Endothelial cell of umbilical vein (primary cell): Measurements from ENCODE around the gene PIM2. TPM values are rescaled to one million over a fixed set of nuclear protein-coding genes. Genes with fewer than 3 reads are reported as not detected.
"Not testable (repeated sequence)": the region's sequence is repeated elsewhere in the genome, so short reads cannot be mapped to it uniquely, and the experiment has no call there.

Source experiments
- BruUV-seq: library from RNA; stranded (reverse); fragments of 400-500 nt; replicated peaks from 2 replicates; lab custom pipeline; 2021; lab: Mats Ljungman, UMichigan
- CTCF ChIA-PET: fragments of 300-600, 350-600 bp; sonication (Branson Sonifier 250); formaldehyde crosslinking; loops from one replicate; lab custom pipeline; 2021; ENCODE audit warnings: antibody characterized with exemption, inconsistent platforms; lab: Charles Lee
- POLR2A ChIA-PET: fragments of 300-600, 350-600 bp; sonication (Branson Sonifier 250); formaldehyde crosslinking; loops from one replicate; lab custom pipeline; 2021; ENCODE audit warnings: antibody characterized with exemption, inconsistent platforms; lab: Charles Lee
- DNase-seq: peaks from one replicate; pipeline ENCODE4 v3.0.0-alpha.2; 2011; ENCODE audit warnings: low read depth, low spot score
- FAIRE-seq: peaks from 2 replicates; lab custom pipeline; 2011; peaks lifted over from hg19 to GRCh38; lab: Jason Lieb, UNC
- H2AFZ ChIP-seq: 2 replicates; pipeline ENCODE4 v1.6.0; 2012; ENCODE audit warnings: low read depth, low read length, control low read depth, inconsistent platforms
- H3K27ac ChIP-seq: 2 replicates; pipeline ENCODE4 v1.5.1; 2011; ENCODE audit warnings: low read depth, mild to moderate bottlenecking, control low read depth, low read length, moderate library complexity; ENCODE audit not compliant: insufficient read depth
- H3K27me3 ChIP-seq, 2 experiments: 2 replicates each; pipeline versions ENCODE4 v1.6.0 to v1.6.1; 2011; ENCODE audit warnings: low read length in 2 of 2, mixed read lengths in 1 of 2; ENCODE audit not compliant: control insufficient read depth in 2 of 2, insufficient read depth in 2 of 2
- H3K36me3 ChIP-seq, 2 experiments: 2 replicates in 1 of 2; 3 replicates in 1 of 2; pipeline ENCODE4 v1.5.1; 2011; ENCODE audit warnings: low read length in 2 of 2, mild to moderate bottlenecking in 1 of 2, moderate library complexity in 1 of 2; ENCODE audit not compliant: control insufficient read depth in 2 of 2, insufficient read depth in 2 of 2; ENCODE audit errors: extremely low read depth in 1 of 2
- H3K4me1 ChIP-seq: 3 replicates; pipeline ENCODE4 v1.5.1; 2011; ENCODE audit warnings: mild to moderate bottlenecking, low read length; ENCODE audit not compliant: control insufficient read depth, insufficient read depth; ENCODE audit errors: extremely low read depth
- H3K4me2 ChIP-seq: 2 replicates; pipeline ENCODE4 v1.6.1; 2011; ENCODE audit warnings: low read length, control low read depth, mixed read lengths; ENCODE audit not compliant: insufficient read depth
- H3K4me3 ChIP-seq, 3 experiments: fragments of 200-600 bp in 1 of 3; sonication (generic), shearing (Covaris generic) in 1 of 3; replicated peaks in 1 of 3; 2 replicates each; pipeline ENCODE4 v1.5.1; 2011 to 2016; ENCODE audit warnings: control low read depth in 3 of 3, low read length in 3 of 3, mild to moderate bottlenecking in 2 of 3, inconsistent platforms in 1 of 3, low read depth in 1 of 3, moderate library complexity in 1 of 3; ENCODE audit not compliant: insufficient read depth in 1 of 3
- H3K79me2 ChIP-seq: 2 replicates; pipeline ENCODE4 v1.6.0; 2012; ENCODE audit warnings: low read length, inconsistent platforms; ENCODE audit not compliant: control insufficient read depth, insufficient read depth
- H3K9ac ChIP-seq: replicated peaks from 2 replicates; pipeline ENCODE3; 2011; ENCODE audit warnings: low read length, control low read depth; ENCODE audit not compliant: insufficient read depth; ENCODE audit errors: extremely low read depth
- H3K9me1 ChIP-seq: replicated peaks from 3 replicates; pipeline ENCODE4 v1.6.0; 2011; ENCODE audit warnings: mild to moderate bottlenecking, low read length; ENCODE audit not compliant: control insufficient read depth, insufficient read depth; ENCODE audit errors: extremely low read depth
- H3K9me3 ChIP-seq: replicated peaks from 2 replicates; pipeline ENCODE4 v1.5.1; 2012; ENCODE audit warnings: low read length, inconsistent platforms; ENCODE audit not compliant: control insufficient read depth, insufficient read depth
- H4K20me1 ChIP-seq: replicated peaks from 2 replicates; pipeline ENCODE3; 2011; ENCODE audit warnings: mild to moderate bottlenecking, low read length; ENCODE audit not compliant: control insufficient read depth, insufficient read depth; ENCODE audit errors: extremely low read depth
- EZH2 ChIP-seq: IDR thresholded peaks from 2 replicates; pipeline ENCODE4 v1.6.1; 2012; ENCODE audit warnings: borderline replicate concordance, low read depth, mild to moderate bottlenecking, moderate library complexity, low read length, inconsistent platforms; ENCODE audit not compliant: severe bottlenecking
- FOS ChIP-seq: IDR thresholded peaks from 2 replicates; pipeline ENCODE4 v1.6.1; 2011; ENCODE audit warnings: mild to moderate bottlenecking, low read length, moderate library complexity, borderline replicate concordance; ENCODE audit not compliant: insufficient read depth
- JUN ChIP-seq: IDR thresholded peaks from 2 replicates; pipeline ENCODE4 v1.6.1; 2011; ENCODE audit warnings: borderline replicate concordance, low read depth; ENCODE audit not compliant: insufficient read length, insufficient read depth
- POLR2A ChIP-seq: IDR thresholded peaks from 2 replicates; pipeline ENCODE4 v1.6.1; 2012; ENCODE audit warnings: low read depth, mild to moderate bottlenecking, control low read depth, low read length
- dilution Hi-C: fragments of 300-500 bp; cut with MboI; formaldehyde crosslinking; loops from one replicate; pipeline ENCODE4 v1.15.0; 2019; ENCODE audit warnings: low sequenced_read_pairs; ENCODE audit not compliant: extremely low pct_ligation_motif_present
- intact Hi-C: fragments of 100-400 bp; cut with micrococcal nuclease; formaldehyde crosslinking; loops from one replicate; pipeline ENCODE4 v1.10.0; 2022
- polyA plus RNA-seq, 4 experiments: library from polyadenylated mRNA; depleted of rRNA in 3 of 4; stranded (reverse) in 3 of 4; unstranded in 1 of 4; fragments of >200 nt; gene quantifications; 2 replicates each; pipeline versions ENCODE4 v1.2.1 to v1.2.3, GENCODE V29; 2011 to 2012; ENCODE audit warnings: missing spikeins in 1 of 4
- total RNA-seq: library from RNA; stranded (reverse); gene quantifications from 2 replicates; pipeline ENCODE4 v1.2.3, GENCODE V29; 2021

PIM2 gene
- total and polyA plus RNA-seq, 2 donors (not counting 3 experiments of a cell fraction or from before 2014, with no cell fraction given), result 7.4 to 7.5 TPM

DNA sequence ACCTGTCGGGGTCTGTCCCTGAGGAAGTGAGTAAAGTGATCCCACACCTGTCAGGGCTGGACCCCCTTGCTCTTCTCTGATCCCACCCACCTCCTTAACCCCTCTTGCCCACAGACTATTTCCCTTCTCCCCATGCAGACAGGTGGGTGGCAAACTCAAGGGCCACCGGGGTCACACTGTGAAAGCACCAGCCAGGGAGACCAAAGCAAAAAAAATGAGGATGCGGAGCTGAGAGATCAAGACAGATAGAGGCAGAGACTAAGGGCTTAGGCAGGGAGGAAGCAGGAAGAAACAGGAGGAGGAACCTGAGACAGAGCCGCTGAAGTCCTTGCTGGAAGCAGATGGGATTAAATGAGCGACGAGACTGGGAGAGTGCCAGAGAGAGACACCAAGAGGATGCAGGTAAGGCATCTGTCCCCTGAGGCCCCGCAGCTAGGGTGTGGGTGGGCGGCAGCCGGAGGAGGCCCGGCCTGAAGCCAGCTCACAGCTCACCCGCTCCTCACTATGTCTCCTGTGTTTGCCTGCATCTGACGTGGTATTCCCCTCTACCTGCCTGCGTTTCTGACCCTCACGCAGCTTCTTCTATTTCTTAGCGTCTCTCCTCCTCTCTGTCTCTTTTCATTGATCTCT lies 28.4 kb downstream of the PIM2 start:
- H3K4me3 ChIP-seq, result no peak overlapping the region
- H3K9me3 ChIP-seq, result no peaks in the 10 kb centered on the region
- peak overlapping the region; percentile 11 for H2AFZ ChIP-seq
- DNase-seq (no peak), FAIRE-seq (no peak)
- no TSS peak for BruUV-seq
- H3K4me2 ChIP-seq, result peak overlapping the region; percentile 31
- intact Hi-C loops, result loop anchor here (2.0 to 10.0 kb wide), 2 partner anchors 90 to 374 kb away; partner anchors contain the start of genes FOXP3 and PPP1R3F
- H3K27me3 ChIP-seq, result no peaks in the 10 kb centered on the region
- H3K9me1 ChIP-seq, result no peaks in the 10 kb centered on the region
- peaks cover 4% of the 10 kb centered on the region for H3K4me1 ChIP-seq
- H3K9ac ChIP-seq, result no peak overlapping the region
- CTCF ChIA-PET, result interaction anchor here (2.4 kb wide), 1 partner anchor 242 kb away, joined by 9 read pairs; no protein-coding TSS in a partner anchor
- TF ChIP-seq POLR2A, result no peak
- TF ChIP-seq EZH2, result no peak
- no peak for TF ChIP-seq JUN
- no peak for TF ChIP-seq FOS
- dilution Hi-C loops, result no loop called here
- peaks cover 3% of the 10 kb centered on the region for H3K79me2 ChIP-seq
- no peaks in the 10 kb centered on the region for H3K36me3 ChIP-seq
- H4K20me1 ChIP-seq, result no peaks in the 10 kb centered on the region
- no peak overlapping the region for H3K27ac ChIP-seq
- POLR2A ChIA-PET, result no interaction called here

DNA sequence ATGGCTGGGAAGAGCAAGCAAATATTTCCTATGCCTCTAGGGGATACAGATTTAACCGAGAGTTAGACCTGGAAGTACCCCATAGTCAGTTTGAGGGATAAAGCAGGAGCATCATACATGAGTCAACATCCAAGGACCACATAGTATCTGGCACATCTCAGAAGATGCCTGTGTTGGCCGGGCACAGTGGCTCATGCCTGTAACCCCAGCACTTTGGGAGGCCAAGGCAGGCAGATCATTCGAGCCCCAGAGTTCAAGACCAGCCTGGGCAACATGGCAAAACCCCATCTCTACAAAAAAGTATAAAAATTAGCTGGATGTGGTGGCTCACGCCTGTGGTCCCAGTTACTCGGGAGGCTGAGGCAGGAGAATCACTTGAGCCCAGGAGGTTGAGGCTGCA lies 32.2 kb downstream of the PIM2 start:
- intact Hi-C loops, H3K9ac ChIP-seq, H4K20me1 ChIP-seq, H3K9me3 ChIP-seq, FAIRE-seq, POLR2A ChIA-PET, H3K79me2 ChIP-seq, H3K36me3 ChIP-seq, H3K27ac ChIP-seq, H3K27me3 ChIP-seq, DNase-seq, dilution Hi-C loops, H3K4me1 ChIP-seq, BruUV-seq, H3K4me3 ChIP-seq, H3K9me1 ChIP-seq, H3K4me2 ChIP-seq, H2AFZ ChIP-seq, CTCF ChIA-PET: not testable (repeated sequence)
